Activated CD4-positive, CD25-positive, alpha-beta regulatory T cell treated with anti-CD3 and anti-CD28 coated beads, Interleukin-2, amount 50 U/mL, for 72 hours (primary cell): ENCODE data around the gene GPR148.
"Not testable (repeated sequence)": the region's sequence is repeated elsewhere in the genome, so short reads cannot be mapped to it uniquely, and the experiment has no call there.

Experiments
- DNase-seq: peaks from one replicate; pipeline ENCODE4 v3.0.0; 2021

The GPR148 gene, protein sequence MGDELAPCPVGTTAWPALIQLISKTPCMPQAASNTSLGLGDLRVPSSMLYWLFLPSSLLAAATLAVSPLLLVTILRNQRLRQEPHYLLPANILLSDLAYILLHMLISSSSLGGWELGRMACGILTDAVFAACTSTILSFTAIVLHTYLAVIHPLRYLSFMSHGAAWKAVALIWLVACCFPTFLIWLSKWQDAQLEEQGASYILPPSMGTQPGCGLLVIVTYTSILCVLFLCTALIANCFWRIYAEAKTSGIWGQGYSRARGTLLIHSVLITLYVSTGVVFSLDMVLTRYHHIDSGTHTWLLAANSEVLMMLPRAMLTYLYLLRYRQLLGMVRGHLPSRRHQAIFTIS

GRCh38 chr2:130728549-130729316 is at the start of gene GPR148:
GPR148 (plus strand) TSS chr2:130729070; CDS start chr2:130729152, 82 bp downstream.
- no peak for DNase-seq

GRCh38 chr2:130692041-130692770 is 36.7 kb upstream of the GPR148 start:
- not testable (repeated sequence) for DNase-seq

DNA sequence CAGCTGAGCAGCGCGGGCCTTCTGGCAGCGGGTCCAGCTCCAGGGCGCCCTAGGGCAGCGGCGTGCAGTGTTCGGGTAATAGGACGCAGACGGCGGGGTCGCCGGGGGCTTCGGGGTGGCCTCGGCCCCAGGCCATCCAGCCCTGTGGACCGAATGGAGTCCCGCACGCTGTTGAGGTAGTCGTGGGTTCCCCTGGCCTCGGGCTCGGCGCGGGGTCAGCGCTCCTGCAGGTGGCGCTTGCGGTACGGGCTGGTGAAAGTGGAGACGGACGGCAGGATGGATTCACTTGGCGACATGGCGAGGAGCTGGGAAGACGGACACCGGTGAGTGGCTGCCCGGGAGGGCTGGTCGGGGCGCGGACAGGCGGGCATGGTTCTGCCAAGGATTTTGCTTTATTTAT is 35.4 kb upstream of the GPR148 start:
- not testable (repeated sequence) for DNase-seq

DNA sequence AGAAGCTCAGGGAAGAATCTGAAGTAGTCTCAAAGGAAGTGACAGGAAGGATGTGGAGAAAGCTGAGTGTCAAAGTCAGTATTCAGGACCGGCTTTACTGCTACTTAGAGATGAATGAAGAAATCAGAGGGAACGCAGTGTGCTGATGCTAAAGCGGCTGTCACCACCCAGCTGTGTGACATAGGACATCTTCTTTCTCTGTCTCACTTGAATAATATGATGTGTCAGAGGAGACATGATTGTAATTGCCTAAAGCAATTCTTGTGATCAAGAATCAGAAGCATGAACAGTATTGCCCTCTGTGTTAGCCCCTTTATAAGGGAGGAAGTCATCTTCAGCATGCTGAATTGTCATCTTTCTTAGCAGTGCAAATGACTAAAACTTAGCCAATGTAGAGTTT is 25.6 kb upstream of the GPR148 start:
- not testable (repeated sequence) for DNase-seq

DNA sequence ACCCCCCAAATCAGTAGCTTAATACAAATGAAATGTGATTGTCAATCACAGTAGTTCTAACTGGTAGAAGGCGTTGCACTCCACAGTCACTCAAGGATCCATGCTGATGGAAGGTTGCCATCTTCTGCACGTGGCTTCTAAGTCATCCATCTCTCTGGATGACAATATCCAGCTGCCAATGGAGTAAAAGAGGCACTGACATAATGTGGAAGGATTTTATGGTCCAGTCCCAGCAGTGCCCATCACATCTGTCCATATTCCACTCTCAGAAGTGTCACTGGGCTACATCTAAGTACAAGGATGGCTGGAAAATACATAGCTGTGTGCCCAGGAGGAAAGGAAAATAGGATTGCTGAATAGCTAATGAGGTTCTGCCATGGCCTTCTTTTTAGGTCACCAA is 14.1 kb upstream of the GPR148 start:
- not testable (repeated sequence) for DNase-seq

DNA sequence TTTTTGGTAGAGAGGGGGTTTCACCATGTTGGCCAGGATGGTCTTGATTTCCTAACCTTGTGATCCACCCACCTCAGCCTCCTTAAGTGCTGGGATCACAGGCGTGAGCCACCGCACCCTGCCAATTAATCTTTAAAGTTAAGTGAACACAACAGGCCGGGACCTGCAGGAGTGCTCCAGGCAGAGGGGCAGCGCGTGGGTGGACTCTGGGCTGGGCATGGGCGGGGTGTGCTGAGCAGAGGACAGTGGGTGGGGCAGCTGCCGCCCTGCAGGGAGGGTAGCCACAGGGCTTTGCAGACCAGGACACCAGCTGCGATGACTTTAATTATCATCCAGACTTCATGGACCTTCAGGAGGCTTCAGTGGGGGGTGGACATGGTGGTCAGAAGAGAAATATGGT is 8.8 kb upstream of the GPR148 start:
- no peak for DNase-seq

GRCh38 chr2:130720528-130720927 is 8.3 kb upstream of the GPR148 start:
- no peak for DNase-seq

DNA sequence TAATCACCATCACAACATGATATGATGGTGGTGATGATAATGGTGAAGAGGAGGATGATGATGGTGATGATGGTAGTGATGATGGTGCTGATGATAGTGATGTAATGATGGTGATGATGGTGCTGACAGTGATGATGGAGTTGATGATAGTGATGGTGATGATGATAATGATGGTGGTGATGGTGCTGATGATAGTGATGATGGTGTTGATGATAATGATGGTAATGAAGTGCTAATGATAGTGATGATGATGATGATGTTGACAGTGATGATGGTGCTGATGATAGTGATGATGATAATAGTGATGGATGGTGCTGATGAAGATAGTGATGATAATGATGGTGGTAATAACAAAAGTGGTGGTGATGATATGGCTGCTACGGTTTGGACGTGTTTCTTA is 4.4 kb upstream of the GPR148 start:
- no peak for DNase-seq

DNA sequence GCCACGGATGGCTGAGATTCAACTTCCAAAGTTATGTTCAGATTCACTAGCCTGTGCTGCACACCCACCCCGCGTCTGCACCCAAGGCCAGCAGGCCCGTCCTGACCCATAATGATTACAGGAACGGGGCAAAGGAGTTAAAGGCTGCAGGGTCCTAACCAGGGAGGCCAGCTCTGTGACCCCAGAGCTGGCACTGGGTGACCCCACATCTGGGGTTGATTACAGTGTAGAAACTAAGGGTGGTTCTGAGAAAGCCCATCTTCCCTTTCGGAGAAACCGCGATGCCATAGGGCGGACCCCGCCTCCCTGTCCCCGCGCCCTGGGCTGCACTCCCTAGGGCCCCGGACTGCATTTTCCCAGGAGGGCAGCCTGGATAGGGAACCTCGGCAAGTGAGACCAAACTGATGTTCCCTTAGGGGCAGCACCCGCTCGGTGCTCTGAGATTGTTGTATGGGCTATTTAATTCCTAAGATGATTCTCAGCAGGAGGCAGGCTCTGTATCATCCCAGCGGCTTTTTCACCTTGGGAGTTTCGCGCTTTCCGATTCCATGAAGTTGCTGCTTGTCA is 2.2 kb upstream of the GPR148 start:
- DNase-seq = no peak

GRCh38 chr2:130727286-130727924 is 1.5 kb upstream of the GPR148 start:
- DNase-seq = peak; percentile 80

DNA sequence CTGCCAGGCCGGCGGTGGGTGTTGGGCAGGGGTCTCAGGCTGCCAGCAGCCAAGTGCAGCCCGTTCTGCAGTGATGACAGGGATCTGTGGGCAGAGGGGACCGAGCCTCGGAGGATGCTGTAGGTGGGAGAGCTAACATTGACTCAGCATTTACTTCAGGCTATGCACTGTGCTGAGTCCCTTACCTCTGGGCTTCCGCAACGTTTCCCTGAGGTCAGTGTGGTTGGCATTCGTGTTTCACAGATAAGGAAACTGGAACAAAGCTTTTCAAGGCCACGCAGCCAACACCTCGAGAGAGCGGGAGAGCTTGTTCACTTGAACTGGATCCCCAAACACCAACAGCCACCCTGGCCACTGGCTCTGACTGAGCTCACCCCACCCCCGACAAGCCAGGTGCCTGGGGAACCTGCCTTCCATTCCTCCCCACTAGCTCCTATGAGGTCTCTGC is 839 bp upstream of the GPR148 start:
- DNase-seq = no peak

DNA sequence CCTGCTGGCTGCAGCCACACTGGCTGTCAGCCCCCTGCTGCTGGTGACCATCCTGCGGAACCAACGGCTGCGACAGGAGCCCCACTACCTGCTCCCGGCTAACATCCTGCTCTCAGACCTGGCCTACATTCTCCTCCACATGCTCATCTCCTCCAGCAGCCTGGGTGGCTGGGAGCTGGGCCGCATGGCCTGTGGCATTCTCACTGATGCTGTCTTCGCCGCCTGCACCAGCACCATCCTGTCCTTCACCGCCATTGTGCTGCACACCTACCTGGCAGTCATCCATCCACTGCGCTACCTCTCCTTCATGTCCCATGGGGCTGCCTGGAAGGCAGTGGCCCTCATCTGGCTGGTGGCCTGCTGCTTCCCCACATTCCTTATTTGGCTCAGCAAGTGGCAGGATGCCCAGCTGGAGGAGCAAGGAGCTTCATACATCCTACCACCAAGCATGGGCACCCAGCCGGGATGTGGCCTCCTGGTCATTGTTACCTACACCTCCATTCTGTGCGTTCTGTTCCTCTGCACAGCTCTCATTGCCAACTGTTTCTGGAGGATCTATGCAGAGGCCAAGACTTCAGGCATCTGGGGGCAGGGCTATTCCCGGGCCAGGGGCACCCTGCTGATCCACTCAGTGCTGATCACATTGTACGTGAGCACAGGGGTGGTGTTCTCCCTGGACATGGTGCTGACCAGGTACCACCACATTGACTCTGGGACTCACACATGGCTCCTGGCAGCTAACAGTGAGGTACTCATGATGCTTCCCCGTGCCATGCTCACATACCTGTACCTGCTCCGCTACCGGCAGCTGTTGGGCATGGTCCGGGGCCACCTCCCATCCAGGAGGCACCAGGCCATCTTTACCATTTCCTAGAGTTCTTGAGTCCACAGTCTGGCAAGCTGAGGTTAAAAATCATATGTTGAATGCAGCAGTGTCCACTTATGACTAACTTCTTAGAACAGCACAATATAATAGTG is 741 bp downstream of the GPR148 start:
- DNase-seq = no peak

GRCh38 chr2:130732257-130732656 is 3.4 kb downstream of the GPR148 start:
- DNase-seq = not testable (repeated sequence)

GRCh38 chr2:130735200-130735599 is 6.3 kb downstream of the GPR148 start:
- no peak for DNase-seq

DNA sequence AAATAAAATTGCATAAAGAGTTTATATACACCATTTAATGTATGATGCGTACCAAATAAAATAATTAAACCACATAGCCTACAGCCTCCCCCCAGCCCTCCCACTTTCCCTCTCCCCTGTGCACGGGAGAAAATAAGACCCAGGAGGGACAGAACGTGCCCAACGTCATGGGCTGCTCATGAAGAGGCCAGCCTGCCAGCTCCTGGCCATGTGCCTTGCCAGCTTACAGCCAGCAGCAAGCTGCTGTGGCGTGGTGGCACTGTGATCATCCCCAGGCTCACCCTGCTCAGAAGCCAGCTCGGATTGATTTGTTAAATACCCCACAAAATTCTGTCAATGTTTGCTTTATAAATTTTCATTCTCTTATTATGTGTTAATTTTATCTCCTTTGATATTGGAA is 7.6 kb downstream of the GPR148 start:
- DNase-seq = no peak

DNA sequence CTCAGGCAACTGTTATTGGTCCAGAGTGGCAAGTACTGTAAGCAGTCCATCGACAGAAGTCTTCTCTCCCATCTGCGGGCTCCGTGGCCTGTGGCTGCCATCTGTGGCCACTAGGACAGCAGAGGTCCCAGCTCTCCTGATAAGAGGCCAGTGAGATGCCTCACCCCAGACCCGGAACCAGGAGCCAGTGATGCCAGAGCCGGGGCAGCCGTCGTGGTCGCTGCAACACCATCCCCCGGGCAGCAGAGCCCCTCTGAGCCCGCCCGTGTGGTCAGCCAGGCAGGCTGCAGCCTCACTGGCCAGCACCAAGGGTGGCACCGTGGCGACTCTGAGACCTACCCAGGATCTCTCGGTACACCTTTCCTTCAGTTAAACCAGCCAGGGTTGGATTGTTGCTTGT is 8.7 kb downstream of the GPR148 start:
- no peak for DNase-seq

- DNase-seq = no peak
Measured at GRCh38 chr2:130740671-130741070, 11.8 kb downstream of the GPR148 start.

GRCh38 chr2:130743278-130743677 is 14.4 kb downstream of the GPR148 start:
- DNase-seq = no peak

DNA sequence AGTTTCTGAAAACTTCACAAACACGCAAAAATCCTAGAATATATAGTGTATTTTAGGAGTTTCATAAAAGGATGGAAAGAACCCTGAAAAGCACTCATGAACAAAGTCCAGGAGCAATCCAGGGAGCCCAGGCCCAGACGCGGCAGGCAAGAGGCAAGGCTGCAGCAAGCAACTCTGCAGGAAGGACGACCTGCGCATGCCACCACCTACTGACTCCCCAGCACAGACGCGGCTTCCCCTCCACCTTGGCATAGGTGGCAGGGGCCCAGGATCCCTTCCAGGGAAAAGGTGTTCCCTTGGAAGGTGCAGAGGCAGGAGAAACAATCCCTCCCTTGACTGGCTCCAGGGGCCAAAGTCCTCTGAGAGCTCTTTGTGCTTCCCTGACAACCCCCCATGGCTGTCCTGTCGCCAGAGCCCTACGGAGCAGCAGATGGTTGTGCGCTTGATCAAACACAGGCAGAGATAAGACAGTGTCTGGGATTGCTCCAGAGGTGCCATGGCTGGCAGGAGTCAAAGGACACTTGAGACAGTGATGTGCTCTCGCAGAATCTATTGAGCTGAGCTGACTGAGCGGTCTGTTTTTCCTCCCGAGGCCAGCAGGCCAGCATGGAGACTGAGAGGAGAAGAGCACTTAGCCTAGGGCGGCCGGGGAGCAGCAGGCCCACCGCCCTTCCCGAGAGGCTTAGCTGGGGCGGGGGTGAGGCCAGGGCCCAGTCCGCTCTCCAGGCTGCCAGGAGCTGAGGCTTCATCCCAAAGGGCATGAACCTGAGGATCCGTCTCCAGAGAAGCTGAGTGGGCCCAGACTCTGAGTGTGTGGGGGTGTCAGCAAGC is 15.6 kb downstream of the GPR148 start:
- DNase-seq = no peak

GRCh38 chr2:130749078-130749477 is 20.2 kb downstream of the GPR148 start:
- no peak for DNase-seq
